HEK293 (cell line): ENCODE results near the gene MN1.

ENCODE experiments used
- CTCF ChIA-PET: fragments of 350-600 bp; formaldehyde crosslinking; extraction: SDS; loops from one replicate; lab custom pipeline; 2021; ENCODE audit warnings: antibody characterized with exemption; lab: Yijun Ruan, JAX
- POLR2A ChIA-PET: fragments of 300-600 bp; formaldehyde crosslinking; extraction: SDS; loops from one replicate; lab custom pipeline; 2020; ENCODE audit warnings: antibody characterized with exemption, inconsistent platforms; lab: Yijun Ruan, JAX
- H3K27ac ChIP-seq: fragments of 200-500 bp; sonication (Bioruptor generic); 2 replicates; pipeline ENCODE4 v1.5.1; 2014; ENCODE audit warnings: low read depth, low read length, control low read depth, inconsistent platforms; ENCODE audit errors: extremely low read depth
- H3K36me3 ChIP-seq, 2 experiments: fragments of 200-500 bp in 1 of 2; sonication (Bioruptor generic) in 1 of 2; 1 replicate in 1 of 2; 2 replicates in 1 of 2; pipeline ENCODE4 v1.5.1; 2014 to 2017; ENCODE audit warnings: inconsistent platforms in 2 of 2, low read length in 2 of 2; ENCODE audit not compliant: control insufficient read depth in 2 of 2, insufficient read depth in 1 of 2
- H3K4me1 ChIP-seq: fragments of 200-500 bp; sonication (Bioruptor generic); 2 replicates; pipeline ENCODE4 v1.5.1; 2014; ENCODE audit warnings: mild to moderate bottlenecking, low read length, inconsistent platforms; ENCODE audit not compliant: control insufficient read depth, insufficient read depth
- H3K4me3 ChIP-seq: 2 replicates; pipeline ENCODE4 v1.5.1; 2011; ENCODE audit warnings: low read depth, mild to moderate bottlenecking, control low read depth, low read length, moderate library complexity
- H3K9me3 ChIP-seq: fragments of 200-500 bp; sonication (Bioruptor generic); 2 replicates; pipeline ENCODE4 v1.5.1; 2014; ENCODE audit warnings: low read depth, low read length, inconsistent platforms; ENCODE audit not compliant: control insufficient read depth, insufficient read depth
- GLIS2 ChIP-seq: fragments of 450-650 bp; formaldehyde crosslinking; IDR thresholded peaks from 2 replicates; pipeline ENCODE4 v1.5.1; 2016; ENCODE audit warnings: missing biosample characterization, missing genetic modification characterization
- SCRT1 ChIP-seq: fragments of 450-650 bp; formaldehyde crosslinking; IDR thresholded peaks from 2 replicates; pipeline ENCODE4 v1.5.1; 2016; ENCODE audit warnings: missing biosample characterization, missing genetic modification characterization, borderline replicate concordance
- SP3 ChIP-seq: fragments of 450-650 bp; formaldehyde crosslinking; IDR thresholded peaks from 2 replicates; pipeline ENCODE4 v1.5.1; 2016; ENCODE audit warnings: missing biosample characterization, missing genetic modification characterization
- ZBTB48 ChIP-seq: fragments of 450-650 bp; formaldehyde crosslinking; IDR thresholded peaks from 2 replicates; pipeline ENCODE4 v1.5.1; 2016; ENCODE audit warnings: missing biosample characterization, missing genetic modification characterization
- ZBTB7A ChIP-seq: fragments of 450-650 bp; formaldehyde crosslinking; IDR thresholded peaks from 2 replicates; pipeline ENCODE4 v1.5.1; 2016; ENCODE audit warnings: low read depth, missing biosample characterization, missing genetic modification characterization
- ZBTB8A ChIP-seq: fragments of 450-650 bp; formaldehyde crosslinking; IDR thresholded peaks from 2 replicates; pipeline ENCODE4 v1.5.1; 2016; ENCODE audit warnings: missing biosample characterization, missing genetic modification characterization
- ZEB2 ChIP-seq: fragments of 450-650 bp; formaldehyde crosslinking; IDR thresholded peaks from 2 replicates; pipeline ENCODE4 v1.5.1; 2016; ENCODE audit warnings: missing biosample characterization, missing genetic modification characterization
- ZFP37 ChIP-seq: fragments of 450-650 bp; formaldehyde crosslinking; IDR thresholded peaks from 2 replicates; pipeline ENCODE4 v1.5.1; 2016; ENCODE audit warnings: missing biosample characterization, missing genetic modification characterization
- ZNF133 ChIP-seq: fragments of 450-650 bp; formaldehyde crosslinking; IDR thresholded peaks from 2 replicates; pipeline ENCODE4 v1.5.1; 2016; ENCODE audit warnings: missing biosample characterization, missing genetic modification characterization
- ZNF274 ChIP-seq, 2 experiments: fragments of 200-500 bp in 1 of 2; fragments of 450-650 bp in 1 of 2; sonication (Bioruptor generic) in 1 of 2; formaldehyde crosslinking in 1 of 2; IDR thresholded peaks; 2 replicates each; pipeline versions ENCODE4 v1.5.1 to v1.6.1; 2014 to 2016; ENCODE audit warnings: borderline replicate concordance in 1 of 2, inconsistent platforms in 1 of 2, low read length in 1 of 2, missing biosample characterization in 1 of 2, missing genetic modification characterization in 1 of 2
- ZNF571 ChIP-seq: fragments of 450-650 bp; formaldehyde crosslinking; IDR thresholded peaks from 2 replicates; pipeline ENCODE4 v1.5.0; 2017; ENCODE audit warnings: missing biosample characterization, missing genetic modification characterization
- ZNF660 ChIP-seq: fragments of 450-650 bp; IDR thresholded peaks from 2 replicates; pipeline ENCODE4 v1.5.1; 2018; ENCODE audit warnings: missing biosample characterization, mild to moderate bottlenecking, missing genetic modification characterization
- ZNF843 ChIP-seq: fragments of 450-650 bp; formaldehyde crosslinking; IDR thresholded peaks from 2 replicates; pipeline ENCODE4 v1.5.1; 2016; ENCODE audit warnings: missing biosample characterization, missing genetic modification characterization
- TF ChIP-seq, protein P1 (sequence below): fragments of 450-650 bp; formaldehyde crosslinking; IDR thresholded peaks from 2 replicates; pipeline ENCODE4 v1.5.1; 2017; ENCODE audit warnings: missing biosample characterization, missing genetic modification characterization
- TF ChIP-seq, protein P2 (sequence below): fragments of 450-650 bp; formaldehyde crosslinking; IDR thresholded peaks from 2 replicates; pipeline ENCODE4 v1.5.1; 2016; ENCODE audit warnings: missing biosample characterization, missing genetic modification characterization
- TF ChIP-seq, protein P3 (sequence below): fragments of 450-650 bp; formaldehyde crosslinking; IDR thresholded peaks from 2 replicates; pipeline ENCODE4 v1.5.1; 2016; ENCODE audit warnings: missing biosample characterization, missing genetic modification characterization, borderline replicate concordance
- TF ChIP-seq, protein P4 (sequence below): fragments of 450-650 bp; IDR thresholded peaks from 2 replicates; pipeline ENCODE4 v1.5.1; 2018; ENCODE audit warnings: missing biosample characterization, missing genetic modification characterization
- TF ChIP-seq, protein P5 (sequence below): fragments of 450-650 bp; formaldehyde crosslinking; IDR thresholded peaks from 2 replicates; pipeline ENCODE4 v1.5.1; 2016; ENCODE audit warnings: missing biosample characterization, missing genetic modification characterization
- TF ChIP-seq, protein P6 (sequence below): fragments of 450-650 bp; formaldehyde crosslinking; conservative IDR thresholded peaks from 2 replicates; pipeline ENCODE4 v1.5.1; 2016; ENCODE audit warnings: low read depth, missing biosample characterization, missing genetic modification characterization

MN1 gene

DNA sequence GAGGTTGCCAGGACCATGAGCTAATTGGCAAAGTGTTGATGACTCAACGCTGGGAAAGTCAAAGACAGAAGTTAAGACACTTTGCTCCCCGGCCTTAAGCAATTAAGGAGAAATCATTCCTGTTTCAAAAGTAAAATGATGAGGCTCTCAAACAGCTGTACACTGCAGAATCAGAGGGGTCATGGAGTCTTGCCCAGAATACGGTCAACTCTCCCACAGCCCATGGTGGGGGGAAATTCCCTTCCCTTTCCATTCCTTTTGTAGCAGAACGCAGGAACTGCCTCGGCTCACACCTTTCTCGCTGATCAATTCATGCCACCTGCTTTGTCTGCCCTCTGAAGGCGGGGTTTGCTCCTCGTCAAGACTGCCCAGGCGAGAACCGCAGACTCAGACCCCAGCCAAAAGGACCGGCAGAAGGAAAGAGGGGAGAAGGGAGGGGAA, 52.8 kb downstream of the MN1 start:
- Histone ChIP-seq H3K4me1 (peaks cover 19% of the 10 kb centered on the region), H3K27ac (0 out of 2 replicates have a peak overlapping the region, but pooled peaks have one; percentile 17)
- CTCF ChIA-PET, result interaction anchor here (0.6 to 1.0 kb wide), 8 partner anchors 9 to 404 kb away, joined by 3 to 4 read pairs (median 3); no protein-coding TSS in a partner anchor

DNA sequence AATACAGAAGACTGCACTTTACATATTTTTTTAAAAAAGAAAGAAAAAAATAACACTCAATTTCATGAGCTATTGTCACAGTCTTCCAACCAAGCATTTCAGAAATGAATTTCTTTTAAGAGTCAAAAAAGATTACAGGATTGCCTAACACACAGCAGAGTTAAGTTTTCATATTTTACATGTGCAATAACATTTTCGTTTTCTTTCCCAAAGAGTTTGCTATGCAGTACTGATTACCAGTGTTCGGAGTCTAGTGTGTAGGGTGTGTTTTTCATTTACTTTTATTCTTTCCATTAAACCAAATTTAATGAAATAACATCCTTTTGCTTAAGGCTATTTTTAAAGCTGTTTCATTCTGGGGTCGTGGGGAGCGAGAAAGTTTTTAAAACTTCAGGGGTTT, 53.2 kb downstream of the MN1 start:
- peaks cover 19% of the 10 kb centered on the region for H3K4me1 ChIP-seq
- TF ChIP-seq ZBTB7A (tag by site-specific recombination) (no peak), ZNF843 (tag by site-specific recombination) (no peak), ZNF571 (tag by site-specific recombination) (no peak), SP3 (tag by site-specific recombination) (no peak), SCRT1 (tag by site-specific recombination) (no peak), ZNF660 (tag by site-specific recombination) (0 out of 2 replicates have a peak, but pooled peaks have one; percentile 48)
- TF ChIP-seq, protein P1, sequence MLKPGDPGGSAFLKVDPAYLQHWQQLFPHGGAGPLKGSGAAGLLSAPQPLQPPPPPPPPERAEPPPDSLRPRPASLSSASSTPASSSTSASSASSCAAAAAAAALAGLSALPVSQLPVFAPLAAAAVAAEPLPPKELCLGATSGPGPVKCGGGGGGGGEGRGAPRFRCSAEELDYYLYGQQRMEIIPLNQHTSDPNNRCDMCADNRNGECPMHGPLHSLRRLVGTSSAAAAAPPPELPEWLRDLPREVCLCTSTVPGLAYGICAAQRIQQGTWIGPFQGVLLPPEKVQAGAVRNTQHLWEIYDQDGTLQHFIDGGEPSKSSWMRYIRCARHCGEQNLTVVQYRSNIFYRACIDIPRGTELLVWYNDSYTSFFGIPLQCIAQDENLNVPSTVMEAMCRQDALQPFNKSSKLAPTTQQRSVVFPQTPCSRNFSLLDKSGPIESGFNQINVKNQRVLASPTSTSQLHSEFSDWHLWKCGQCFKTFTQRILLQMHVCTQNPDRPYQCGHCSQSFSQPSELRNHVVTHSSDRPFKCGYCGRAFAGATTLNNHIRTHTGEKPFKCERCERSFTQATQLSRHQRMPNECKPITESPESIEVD (tag by site-specific recombination), result 0 out of 2 replicates have a peak, but pooled peaks have one; percentile 16
- TF ChIP-seq, protein P2, sequence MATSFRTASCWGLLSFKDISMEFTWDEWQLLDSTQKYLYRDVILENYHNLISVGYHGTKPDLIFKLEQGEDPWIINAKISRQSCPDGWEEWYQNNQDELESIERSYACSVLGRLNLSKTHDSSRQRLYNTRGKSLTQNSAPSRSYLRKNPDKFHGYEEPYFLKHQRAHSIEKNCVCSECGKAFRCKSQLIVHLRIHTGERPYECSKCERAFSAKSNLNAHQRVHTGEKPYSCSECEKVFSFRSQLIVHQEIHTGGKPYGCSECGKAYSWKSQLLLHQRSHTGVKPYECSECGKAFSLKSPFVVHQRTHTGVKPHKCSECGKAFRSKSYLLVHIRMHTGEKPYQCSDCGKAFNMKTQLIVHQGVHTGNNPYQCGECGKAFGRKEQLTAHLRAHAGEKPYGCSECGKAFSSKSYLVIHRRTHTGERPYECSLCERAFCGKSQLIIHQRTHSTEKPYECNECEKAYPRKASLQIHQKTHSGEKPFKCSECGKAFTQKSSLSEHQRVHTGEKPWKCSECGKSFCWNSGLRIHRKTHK (tag by site-specific recombination), result no peak
- TF ChIP-seq, all 188 proteins: peak for 2
- Histone ChIP-seq H3K9me3 (no peaks in the 10 kb centered on the region), H3K4me3 (no peak overlapping the region), H3K27ac (peak overlapping the region; percentile 17; the same call in 1 of the 2 replicates), H3K36me3 (no peaks in the 10 kb centered on the region)
- ChIA-PET CTCF (interaction anchor here (0.6 to 1.0 kb wide), 9 partner anchors 9 to 405 kb away, joined by 3 to 4 read pairs (median 3); no protein-coding TSS in a partner anchor), POLR2A (interaction anchor here (0.8 kb wide), 2 partner anchors 20 to 52 kb away, joined by 3 to 9 read pairs; no protein-coding TSS in a partner anchor)

More for the DNA sequence above, 52.8 kb downstream of the MN1 start:
- TF ChIP-seq, protein P3, sequence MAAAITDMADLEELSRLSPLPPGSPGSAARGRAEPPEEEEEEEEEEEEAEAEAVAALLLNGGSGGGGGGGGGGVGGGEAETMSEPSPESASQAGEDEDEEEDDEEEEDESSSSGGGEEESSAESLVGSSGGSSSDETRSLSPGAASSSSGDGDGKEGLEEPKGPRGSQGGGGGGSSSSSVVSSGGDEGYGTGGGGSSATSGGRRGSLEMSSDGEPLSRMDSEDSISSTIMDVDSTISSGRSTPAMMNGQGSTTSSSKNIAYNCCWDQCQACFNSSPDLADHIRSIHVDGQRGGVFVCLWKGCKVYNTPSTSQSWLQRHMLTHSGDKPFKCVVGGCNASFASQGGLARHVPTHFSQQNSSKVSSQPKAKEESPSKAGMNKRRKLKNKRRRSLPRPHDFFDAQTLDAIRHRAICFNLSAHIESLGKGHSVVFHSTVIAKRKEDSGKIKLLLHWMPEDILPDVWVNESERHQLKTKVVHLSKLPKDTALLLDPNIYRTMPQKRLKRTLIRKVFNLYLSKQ (tag by site-specific recombination), result no peak
- no peak for TF ChIP-seq GLIS2
- no peak for TF ChIP-seq ZBTB48 (tag by site-specific recombination)
- TF ChIP-seq ZEB2 (tag by site-specific recombination), result no peak
- TF ChIP-seq ZBTB8A, result no peak
- no peak for TF ChIP-seq ZNF274 (IDR thresholded peaks at IDR 0.05; ENCODE audit: low read length)
- TF ChIP-seq ZNF274 (tag by site-specific recombination; IDR thresholded peaks at IDR 0.05; ENCODE audit: borderline replicate concordance), result no peak
- TF ChIP-seq, protein P4, sequence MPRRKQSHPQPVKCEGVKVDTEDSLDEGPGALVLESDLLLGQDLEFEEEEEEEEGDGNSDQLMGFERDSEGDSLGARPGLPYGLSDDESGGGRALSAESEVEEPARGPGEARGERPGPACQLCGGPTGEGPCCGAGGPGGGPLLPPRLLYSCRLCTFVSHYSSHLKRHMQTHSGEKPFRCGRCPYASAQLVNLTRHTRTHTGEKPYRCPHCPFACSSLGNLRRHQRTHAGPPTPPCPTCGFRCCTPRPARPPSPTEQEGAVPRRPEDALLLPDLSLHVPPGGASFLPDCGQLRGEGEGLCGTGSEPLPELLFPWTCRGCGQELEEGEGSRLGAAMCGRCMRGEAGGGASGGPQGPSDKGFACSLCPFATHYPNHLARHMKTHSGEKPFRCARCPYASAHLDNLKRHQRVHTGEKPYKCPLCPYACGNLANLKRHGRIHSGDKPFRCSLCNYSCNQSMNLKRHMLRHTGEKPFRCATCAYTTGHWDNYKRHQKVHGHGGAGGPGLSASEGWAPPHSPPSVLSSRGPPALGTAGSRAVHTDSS (tag by site-specific recombination), result no peak
- no peak for TF ChIP-seq ZNF133 (tag by site-specific recombination)
- TF ChIP-seq, protein P5, sequence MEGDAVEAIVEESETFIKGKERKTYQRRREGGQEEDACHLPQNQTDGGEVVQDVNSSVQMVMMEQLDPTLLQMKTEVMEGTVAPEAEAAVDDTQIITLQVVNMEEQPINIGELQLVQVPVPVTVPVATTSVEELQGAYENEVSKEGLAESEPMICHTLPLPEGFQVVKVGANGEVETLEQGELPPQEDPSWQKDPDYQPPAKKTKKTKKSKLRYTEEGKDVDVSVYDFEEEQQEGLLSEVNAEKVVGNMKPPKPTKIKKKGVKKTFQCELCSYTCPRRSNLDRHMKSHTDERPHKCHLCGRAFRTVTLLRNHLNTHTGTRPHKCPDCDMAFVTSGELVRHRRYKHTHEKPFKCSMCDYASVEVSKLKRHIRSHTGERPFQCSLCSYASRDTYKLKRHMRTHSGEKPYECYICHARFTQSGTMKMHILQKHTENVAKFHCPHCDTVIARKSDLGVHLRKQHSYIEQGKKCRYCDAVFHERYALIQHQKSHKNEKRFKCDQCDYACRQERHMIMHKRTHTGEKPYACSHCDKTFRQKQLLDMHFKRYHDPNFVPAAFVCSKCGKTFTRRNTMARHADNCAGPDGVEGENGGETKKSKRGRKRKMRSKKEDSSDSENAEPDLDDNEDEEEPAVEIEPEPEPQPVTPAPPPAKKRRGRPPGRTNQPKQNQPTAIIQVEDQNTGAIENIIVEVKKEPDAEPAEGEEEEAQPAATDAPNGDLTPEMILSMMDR, result no peak
- TF ChIP-seq, protein P6, sequence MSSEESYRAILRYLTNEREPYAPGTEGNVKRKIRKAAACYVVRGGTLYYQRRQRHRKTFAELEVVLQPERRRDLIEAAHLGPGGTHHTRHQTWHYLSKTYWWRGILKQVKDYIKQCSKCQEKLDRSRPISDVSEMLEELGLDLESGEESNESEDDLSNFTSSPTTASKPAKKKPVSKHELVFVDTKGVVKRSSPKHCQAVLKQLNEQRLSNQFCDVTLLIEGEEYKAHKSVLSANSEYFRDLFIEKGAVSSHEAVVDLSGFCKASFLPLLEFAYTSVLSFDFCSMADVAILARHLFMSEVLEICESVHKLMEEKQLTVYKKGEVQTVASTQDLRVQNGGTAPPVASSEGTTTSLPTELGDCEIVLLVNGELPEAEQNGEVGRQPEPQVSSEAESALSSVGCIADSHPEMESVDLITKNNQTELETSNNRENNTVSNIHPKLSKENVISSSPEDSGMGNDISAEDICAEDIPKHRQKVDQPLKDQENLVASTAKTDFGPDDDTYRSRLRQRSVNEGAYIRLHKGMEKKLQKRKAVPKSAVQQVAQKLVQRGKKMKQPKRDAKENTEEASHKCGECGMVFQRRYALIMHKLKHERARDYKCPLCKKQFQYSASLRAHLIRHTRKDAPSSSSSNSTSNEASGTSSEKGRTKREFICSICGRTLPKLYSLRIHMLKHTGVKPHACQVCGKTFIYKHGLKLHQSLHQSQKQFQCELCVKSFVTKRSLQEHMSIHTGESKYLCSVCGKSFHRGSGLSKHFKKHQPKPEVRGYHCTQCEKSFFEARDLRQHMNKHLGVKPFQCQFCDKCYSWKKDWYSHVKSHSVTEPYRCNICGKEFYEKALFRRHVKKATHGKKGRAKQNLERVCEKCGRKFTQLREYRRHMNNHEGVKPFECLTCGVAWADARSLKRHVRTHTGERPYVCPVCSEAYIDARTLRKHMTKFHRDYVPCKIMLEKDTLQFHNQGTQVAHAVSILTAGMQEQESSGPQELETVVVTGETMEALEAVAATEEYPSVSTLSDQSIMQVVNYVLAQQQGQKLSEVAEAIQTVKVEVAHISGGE (tag by site-specific recombination), result no peak
- no peak for TF ChIP-seq ZFP37 (tag by site-specific recombination)
- no peak overlapping the region for H3K4me3 ChIP-seq
- no peaks in the 10 kb centered on the region for H3K9me3 ChIP-seq
- POLR2A ChIA-PET, result interaction anchor here (0.8 kb wide), 2 partner anchors 20 to 52 kb away, joined by 3 to 9 read pairs; no protein-coding TSS in a partner anchor
- H3K36me3 ChIP-seq, result no peaks in the 10 kb centered on the region
